Esophagus muscularis mucosa (tissue), 4 donors: ENCODE results near the gene ABCA1. TPM values are rescaled to one million over a fixed set of nuclear protein-coding genes. Genes with fewer than 3 reads are reported as not detected.
A peak's percentile ranks its signal among the peaks of the same experiment; 100 is the strongest.

Experiments
- DNase-seq: peaks from one replicate; pipeline ENCODE4 v3.0.0-alpha.2; 2017; ENCODE audit errors: extremely low spot score
- H3K27ac ChIP-seq, 4 donors: fragments of 200-600 bp; sonication (generic); replicated peaks in 1 of 4; 1 replicate in 3 of 4; 2 replicates in 1 of 4; pipeline ENCODE4 v1.5.1; 2016 to 2019; ENCODE audit warnings: mild to moderate bottlenecking in 1 of 4
- H3K27me3 ChIP-seq, 4 donors: fragments of 200-600 bp; sonication (generic); one replicate each; pipeline versions ENCODE4 v1.5.1 to v1.6.0; 2016 to 2019
- H3K36me3 ChIP-seq, 4 donors: fragments of 200-600 bp; sonication (generic); one replicate each; pipeline ENCODE4 v1.5.1; 2016 to 2019
- H3K4me1 ChIP-seq, 4 donors: fragments of 200-600 bp; sonication (generic); one replicate each; pipeline ENCODE4 v1.5.1; 2016 to 2019
- H3K4me3 ChIP-seq, 4 donors: fragments of 200-600 bp; sonication (generic); 1 replicate in 2 of 4; 2 replicates in 2 of 4; pipeline ENCODE4 v1.5.1; 2016 to 2019; ENCODE audit warnings: mild to moderate bottlenecking in 4 of 4, moderate library complexity in 1 of 4
- H3K9me3 ChIP-seq, 4 donors: fragments of 200-600 bp; sonication (generic); 1 replicate in 3 of 4; 2 replicates in 1 of 4; pipeline ENCODE4 v1.5.1; 2016 to 2019
- CTCF ChIP-seq, 3 experiments: fragments of 200-600 bp in 2 of 3; fragments of 450-650 bp in 1 of 3; sonication (generic) in 2 of 3; IDR thresholded peaks; one replicate each; pipeline ENCODE4 v1.5.1; 2017 to 2019; ENCODE audit warnings: antibody characterized with exemption in 3 of 3, mild to moderate bottlenecking in 2 of 3, moderate library complexity in 1 of 3
- EP300 ChIP-seq: sonication (generic); formaldehyde crosslinking; IDR thresholded peaks from one replicate; pipeline ENCODE4 v1.6.1; 2017; ENCODE audit warnings: antibody characterized with exemption
- POLR2A ChIP-seq: fragments of 450-650 bp; IDR thresholded peaks from one replicate; pipeline ENCODE4 v1.6.1; 2017; ENCODE audit warnings: antibody characterized with exemption, moderate library complexity, mild to moderate bottlenecking, low read depth
- POLR2AphosphoS5 ChIP-seq, 2 donors: sonication (generic); formaldehyde crosslinking; IDR thresholded peaks; one replicate each; pipeline ENCODE4 v1.6.1; 2017; ENCODE audit warnings: antibody characterized with exemption in 2 of 2
- WGBS: methylation state at CpG from one replicate; pipeline ENCODE4 v1.1.5; 2018; 5-methylcytosine and 5-hydroxymethylcytosine counted together
- intact Hi-C: fragments of 100-400 bp; cut with DNase I; formaldehyde crosslinking; loops from one replicate; pipeline ENCODE4 v1.15.1; 2023
- total RNA-seq, 4 donors: library from RNA; depleted of rRNA; stranded (reverse); fragments of >200 nt; gene quantifications; one replicate each; pipeline versions ENCODE4 v1.1.0 to v1.2.1, GENCODE V29; 2016

ABCA1 gene
- total RNA-seq, 4 donors from 2014 or later, result 47.8 to 73.9 (median 54.7) TPM

GRCh38 chr9:104746285-104746684 lies 181.7 kb downstream of the ABCA1 start:
- Histone ChIP-seq H3K27me3 (no peaks in the 10 kb centered on the region), H3K4me1 (peaks cover 11 to 23% (median 19%) of the 10 kb centered on the region in 4 donors), H3K36me3 (peaks cover 0 to 2% (median under 1%) of the 10 kb centered on the region in 4 donors), H3K9me3 (no peaks in the 10 kb centered on the region), H3K4me3 (no peak overlapping the region), H3K27ac (no peak overlapping the region)
- TF ChIP-seq POLR2AphosphoS5 (IDR thresholded peaks at IDR 0.05), result no peak
- no peak for TF ChIP-seq CTCF (IDR thresholded peaks at IDR 0.05)
- no peak for TF ChIP-seq POLR2A
- TF ChIP-seq EP300, result no peak
- WGBS, result 80% methylated on average over 2 of the region's 2 CpGs
- intact Hi-C loops, result loop anchor here (10.0 kb wide), 1 partner anchor 651 kb away; the partner anchor contains the start of gene SMC2
- DNase-seq, result no peak

- intact Hi-C loops, result loop anchor here (10.0 kb wide), 1 partner anchor 651 kb away; the partner anchor contains the start of gene SMC2
- no peak for DNase-seq
- TF ChIP-seq POLR2A (no peak), POLR2AphosphoS5 (IDR thresholded peaks at IDR 0.05) (no peak), CTCF (IDR thresholded peaks at IDR 0.05) (no peak), EP300 (no peak)
- Histone ChIP-seq H3K9me3 (no peaks in the 10 kb centered on the region), H3K36me3 (no peaks in the 10 kb centered on the region), H3K4me3 (no peak overlapping the region), H3K27ac (no peak overlapping the region), H3K4me1 (peaks cover 11 to 23% (median 19%) of the 10 kb centered on the region in 4 donors), H3K27me3 (no peaks in the 10 kb centered on the region)
- WGBS, result 80% methylated on average over 1 of the region's 1 CpG
These were observed 182.1 kb downstream of the ABCA1 start for GRCh38 chr9:104745852-104746251.

- no peak for DNase-seq
- TF ChIP-seq POLR2AphosphoS5 (IDR thresholded peaks at IDR 0.05) (no peak), EP300 (no peak), POLR2A (no peak), CTCF (IDR thresholded peaks at IDR 0.05) (peak; percentile 60 to 70 (median 67))
- Histone ChIP-seq H3K4me3 (no peak overlapping the region), H3K27me3 (no peaks in the 10 kb centered on the region), H3K27ac (no peak overlapping the region), H3K4me1 (peaks cover 1 to 12% (median 7%) of the 10 kb centered on the region in 4 donors), H3K9me3 (no peaks in the 10 kb centered on the region), H3K36me3 (no peaks in the 10 kb centered on the region)
- 24% methylated on average over 7 of the region's 7 CpGs for WGBS
- intact Hi-C loops, result loop anchor here (5.0 to 10.0 kb wide), 2 partner anchors 356 to 649 kb away; partner anchors contain the start of gene SMC2
These were observed 184.5 kb downstream of the ABCA1 start for GRCh38 chr9:104743376-104743985.

GRCh38 chr9:104740621-104741020 lies 187.3 kb downstream of the ABCA1 start:
- TF ChIP-seq EP300 (no peak), POLR2A (no peak), CTCF (IDR thresholded peaks at IDR 0.05) (no peak), POLR2AphosphoS5 (IDR thresholded peaks at IDR 0.05) (no peak)
- DNase-seq, result no peak
- no peaks in the 10 kb centered on the region for H3K4me1 ChIP-seq
- intact Hi-C loops, result loop anchor here (5.0 to 10.0 kb wide), 2 partner anchors 353 to 646 kb away; partner anchors contain the start of gene SMC2
- no peaks in the 10 kb centered on the region for H3K9me3 ChIP-seq
- H3K4me3 ChIP-seq, result no peak overlapping the region
- H3K27ac ChIP-seq, result no peak overlapping the region
- no peaks in the 10 kb centered on the region for H3K27me3 ChIP-seq
- no peaks in the 10 kb centered on the region for H3K36me3 ChIP-seq
- WGBS, result 45% methylated on average over 1 of the region's 1 CpG

- 67% methylated on average over 3 of the region's 3 CpGs for WGBS
- H3K27ac ChIP-seq, result no peak overlapping the region
- H3K27me3 ChIP-seq, result no peaks in the 10 kb centered on the region
- no peak for DNase-seq
- TF ChIP-seq POLR2AphosphoS5 (IDR thresholded peaks at IDR 0.05), result no peak
- TF ChIP-seq EP300, result no peak
- no peak for TF ChIP-seq POLR2A
- no peak for TF ChIP-seq CTCF (IDR thresholded peaks at IDR 0.05)
- no peaks in the 10 kb centered on the region for H3K36me3 ChIP-seq
- intact Hi-C loops, result no loop called here
- no peak overlapping the region for H3K4me3 ChIP-seq
- no peaks in the 10 kb centered on the region for H3K4me1 ChIP-seq
- H3K9me3 ChIP-seq, result no peaks in the 10 kb centered on the region
These were observed 189.5 kb downstream of the ABCA1 start for GRCh38 chr9:104738452-104738851.
